GM15510 (cell line): ENCODE results near the gene NEK9.

Experiments used
- POLR2A ChIP-seq: IDR thresholded peaks from 3 replicates; pipeline ENCODE4 v1.6.1; 2011; ENCODE audit warnings: borderline replicate concordance; ENCODE audit not compliant: insufficient read length; ENCODE audit errors: extremely low read depth

Gene NEK9

GRCh38 chr14:75091251-75091650 lies 35.6 kb downstream of the NEK9 start:
- no peak for TF ChIP-seq POLR2A

- no peak for TF ChIP-seq POLR2A
These were observed 36.5 kb downstream of the NEK9 start for GRCh38 chr14:75090353-75090752.

DNA sequence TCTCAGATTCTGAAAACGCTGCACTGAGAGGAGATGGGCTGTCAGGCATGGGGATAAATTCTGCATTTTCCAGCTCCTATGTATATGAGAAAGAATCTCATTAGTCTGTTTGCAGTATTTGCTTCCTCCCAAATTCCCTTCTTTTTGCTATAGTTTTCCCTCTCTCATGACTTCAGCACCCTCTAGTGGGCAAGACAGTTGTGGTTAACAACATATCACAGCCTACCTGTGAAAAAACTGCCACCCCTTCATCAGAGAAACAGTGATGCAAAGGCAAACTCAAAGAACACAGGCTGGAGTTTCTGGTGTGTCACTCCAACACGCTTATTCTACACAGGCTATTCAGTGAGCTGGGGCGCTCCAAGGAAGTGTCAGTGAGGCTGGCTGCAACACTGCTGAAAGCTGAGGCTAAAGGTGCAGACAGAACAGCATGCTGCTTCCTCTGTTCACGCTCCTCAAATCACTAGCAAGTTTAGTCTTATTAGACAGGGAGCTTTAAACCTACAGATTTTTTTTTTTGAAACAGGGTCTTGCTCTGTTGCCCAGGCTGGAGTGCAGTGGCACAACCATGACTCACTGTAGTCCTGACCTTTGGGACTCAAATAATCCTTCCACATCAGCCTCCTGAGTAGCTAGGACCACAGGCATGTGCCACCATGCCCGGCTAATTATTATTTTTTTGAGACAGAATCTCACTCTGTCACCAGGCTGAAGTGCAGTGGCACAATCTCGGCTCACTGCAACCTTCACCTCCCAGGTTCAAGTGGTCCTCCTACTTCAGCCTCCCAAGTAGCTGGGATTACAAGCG lies 38.1 kb downstream of the NEK9 start:
- TF ChIP-seq POLR2A, result no peak

DNA sequence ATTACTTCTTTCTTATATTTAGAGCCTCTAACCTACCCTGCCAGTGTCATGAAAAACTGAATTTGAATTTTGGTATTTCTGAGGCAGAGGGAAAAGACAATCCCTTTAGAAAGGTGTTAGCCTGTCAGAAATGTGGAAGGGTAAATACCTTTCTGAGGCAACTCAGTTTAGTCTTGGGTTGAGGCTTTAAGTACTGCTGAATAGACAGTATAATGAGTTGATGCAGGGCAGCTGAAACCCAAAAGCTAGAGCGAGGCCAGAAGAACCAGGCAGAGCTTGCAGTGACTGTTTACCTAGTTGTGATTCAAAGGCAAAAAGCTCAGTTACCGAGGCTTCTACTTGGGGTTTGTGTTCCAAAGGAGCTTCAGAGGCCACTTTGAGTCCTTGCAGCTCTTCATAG lies 38.7 kb downstream of the NEK9 start:
- no peak for TF ChIP-seq POLR2A

- no peak for TF ChIP-seq POLR2A
These were observed 42.3 kb downstream of the NEK9 start for GRCh38 chr14:75084513-75084912.

DNA sequence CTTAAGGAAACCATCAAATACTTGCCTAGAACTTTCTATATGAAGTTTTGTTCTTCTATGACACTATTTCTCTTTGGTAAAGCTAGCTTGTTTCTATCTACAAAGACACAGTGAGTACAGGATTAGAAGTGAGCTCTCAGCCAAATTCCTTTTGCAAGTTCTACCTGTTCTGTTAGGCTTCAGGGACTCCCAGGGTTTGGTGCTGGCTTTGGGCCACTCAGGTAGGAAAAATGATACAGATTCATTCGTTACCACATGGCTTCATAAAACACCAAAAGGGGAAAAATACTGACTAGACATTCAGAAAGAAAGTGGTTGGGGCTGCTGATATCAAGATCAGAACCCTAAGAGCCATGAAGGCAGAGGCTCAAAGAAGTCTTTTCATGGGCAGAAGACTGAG lies 43.6 kb downstream of the NEK9 start:
- TF ChIP-seq POLR2A, result no peak

DNA sequence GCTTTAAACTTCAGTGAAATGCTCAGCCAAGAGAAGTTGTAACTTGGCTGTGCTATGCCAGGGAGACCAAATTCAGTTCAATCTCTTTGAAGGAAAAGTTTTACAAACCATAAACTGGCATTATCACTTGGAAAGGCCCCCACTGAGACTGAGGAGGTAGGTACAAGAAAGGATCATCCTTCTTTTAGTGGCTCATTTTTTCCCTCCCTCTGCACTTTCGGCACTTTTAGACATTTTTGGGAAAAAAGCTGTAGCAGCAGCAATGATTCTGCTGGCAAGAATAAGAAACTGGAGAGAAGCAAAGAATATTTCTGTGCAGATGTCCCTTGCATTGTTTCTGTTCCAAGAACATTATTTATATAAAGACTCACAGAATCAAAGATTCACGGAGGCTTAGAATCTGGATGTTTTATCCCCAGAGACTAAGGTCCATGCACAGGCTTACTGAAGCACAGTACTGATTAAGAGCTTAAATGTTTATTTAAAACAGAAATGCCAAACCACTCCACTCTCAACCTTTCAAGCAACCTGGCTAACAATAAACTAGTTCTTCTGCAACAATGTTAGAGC lies 45.1 kb downstream of the NEK9 start:
- TF ChIP-seq POLR2A, result no peak

GRCh38 chr14:75079521-75079920 lies 47.3 kb downstream of the NEK9 start:
- TF ChIP-seq POLR2A, result no peak

- TF ChIP-seq POLR2A, result no peak
These were observed 49.1 kb downstream of the NEK9 start for GRCh38 chr14:75077794-75078193.

DNA sequence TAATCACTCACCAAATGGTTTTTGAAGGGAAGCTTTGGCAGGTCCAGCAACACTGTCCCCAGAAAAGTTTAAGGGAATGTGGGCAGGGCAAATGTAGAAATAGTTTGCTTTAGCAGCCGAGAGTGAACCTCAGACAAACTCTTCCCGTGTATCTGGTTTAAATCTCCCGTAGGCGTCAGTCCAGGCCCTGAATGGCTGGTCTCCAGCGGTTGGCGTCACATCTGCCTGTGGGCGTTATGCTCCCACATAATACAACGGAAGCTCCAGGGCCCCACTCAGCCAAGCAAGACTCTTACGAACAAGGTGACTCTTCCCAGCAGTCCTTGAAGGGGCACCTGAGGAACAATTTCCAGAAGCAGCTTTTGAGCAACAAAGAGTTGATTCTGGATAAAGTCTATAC lies 56.5 kb downstream of the NEK9 start:
- no peak for TF ChIP-seq POLR2A

- TF ChIP-seq POLR2A, result no peak
These were observed 57.1 kb downstream of the NEK9 start for GRCh38 chr14:75069811-75070145.

GRCh38 chr14:75069121-75069810 lies 57.6 kb downstream of the NEK9 start, which contains the start of gene ZC2HC1C:
Gene ZC2HC1C (plus strand): TSS chr14:75069641. CDS start chr14:75070574, 933 bp downstream.
- TF ChIP-seq POLR2A, result peak; percentile 73

DNA sequence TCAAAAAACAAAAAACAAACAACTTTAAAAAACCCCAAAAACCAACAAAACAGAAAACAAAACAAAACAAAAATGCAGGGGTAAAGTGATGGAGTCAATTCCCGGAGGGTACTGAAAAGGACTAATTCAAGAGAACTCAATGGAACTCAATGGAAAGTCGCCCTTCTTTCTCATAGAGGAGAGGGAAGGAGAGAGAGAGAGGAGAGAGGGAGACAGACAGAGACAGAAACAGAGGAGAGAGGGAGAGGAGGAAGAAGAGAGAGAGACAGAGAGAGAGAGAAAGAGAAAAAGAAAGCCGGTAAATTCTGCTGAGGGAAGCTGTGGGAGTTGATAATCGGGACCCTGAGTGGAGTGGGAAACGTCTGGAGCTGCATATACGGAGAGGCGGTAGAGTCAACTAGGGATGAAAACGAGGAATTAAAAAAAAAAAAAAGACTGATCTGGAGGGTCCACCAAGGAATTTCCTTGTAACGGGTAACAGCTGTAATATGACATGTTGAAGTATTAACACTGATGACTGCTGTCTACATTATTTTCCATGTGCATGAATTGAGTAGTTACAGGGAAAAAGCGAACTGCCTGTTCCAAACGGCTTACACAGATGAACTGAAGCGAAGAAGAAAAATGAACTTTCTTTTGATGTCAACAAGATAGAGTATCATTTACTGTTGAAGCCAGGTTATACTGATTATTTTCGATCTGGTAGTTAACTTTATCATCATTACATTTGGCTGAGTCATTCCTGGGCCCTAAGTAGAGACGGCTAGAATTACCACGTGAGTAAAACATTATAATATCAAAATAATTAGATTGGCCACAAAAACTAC lies 58.3 kb downstream of the NEK9 start:
- no peak for TF ChIP-seq POLR2A

DNA sequence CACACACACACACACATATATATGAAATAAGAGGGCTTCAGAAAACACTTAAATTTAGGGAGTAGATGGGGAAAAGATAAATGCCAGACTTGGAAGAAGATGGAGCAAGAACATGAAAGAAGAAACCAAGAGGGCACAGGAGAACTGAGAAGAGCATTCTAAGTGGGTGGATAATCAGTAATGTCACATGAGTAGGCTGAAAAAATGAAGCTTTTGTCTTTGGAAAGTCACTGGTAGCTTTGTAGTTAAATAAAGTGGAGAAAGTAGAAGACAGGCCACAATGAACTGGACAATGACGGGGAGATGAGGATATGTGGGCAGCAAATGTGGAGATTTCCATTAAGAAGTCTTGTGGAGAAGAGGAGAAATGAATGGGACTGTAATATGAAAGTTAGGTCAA lies 59.6 kb downstream of the NEK9 start:
- no peak for TF ChIP-seq POLR2A

- TF ChIP-seq POLR2A, result no peak
These were observed 60.2 kb downstream of the NEK9 start for GRCh38 chr14:75066691-75067090.
